Measurements from ENCODE around the gene UQCC3. TPM values are rescaled to one million over a fixed set of nuclear protein-coding genes. Genes with fewer than 3 reads are reported as not detected.

The UQCC3 gene
- total and polyA plus RNA-seq, 2 of the 4 experiments (the other 2 are of a cell fraction), result 5.7 to 9.7 TPM

GRCh38 chr11:62719302-62719978, 48.0 kb downstream of the UQCC3 start:
- H2AK9ac ChIP-seq (replicated peaks; ENCODE audit: low read depth, low read length, poor library complexity), result no peak overlapping the region
- H3K9ac ChIP-seq (ENCODE audit: low read depth, low read length), result no peak overlapping the region
- H3K18ac ChIP-seq (ENCODE audit: low read depth, low read length), result no peak overlapping the region
- ChIA-PET CTCF (no interaction called here), POLR2A (ENCODE audit: unreplicated experiment) (interaction anchor here (0.6 kb wide), 1 partner anchor 44 kb away, joined by 6 read pairs; no protein-coding TSS in a partner anchor)
- no peak overlapping the region for H3K4me3 ChIP-seq (ENCODE audit: insufficient read depth, low read depth, low read length)
- no peak overlapping the region for H2BK15ac ChIP-seq (ENCODE audit: low read depth, low read length)
- ATAC-seq (ENCODE audit: low read depth) (0 out of 2 replicates have a peak, but pooled peaks have one; percentile 10), DNase-seq (peak; percentile 25)
- H3K9me1 ChIP-seq (ENCODE audit: insufficient read depth, low read length), result peaks cover 8% of the 10 kb centered on the region; the same call in 1 of the 2 replicates
- no peak overlapping the region for H4K8ac ChIP-seq (ENCODE audit: low read depth in 2 of 2, low read length in 2 of 2)
- BruUV-seq (replicated peaks), result no TSS peak
- intact Hi-C loops (cut with micrococcal nuclease) (no loop called here), dilution Hi-C loops (cut with HindIII; ENCODE audit: low sequenced_read_pairs, unreplicated experiment) (no loop called here), in situ Hi-C loops (cut with MboI; ENCODE audit: low sequenced_read_pairs) (no loop called here)
- TF ChIP-seq NFE2L2 (IDR thresholded peaks at IDR 0.05; ENCODE audit: low read depth, low read length), result no peak
- no peak for TF ChIP-seq MXI1 (IDR thresholded peaks at IDR 0.05; ENCODE audit: borderline replicate concordance, low read depth, low read length)
- TF ChIP-seq RAD21 (IDR thresholded peaks at IDR 0.05; ENCODE audit: low read length), result no peak
- TF ChIP-seq CHD1 (IDR thresholded peaks at IDR 0.05; ENCODE audit: low read depth, low read length), result no peak
- TF ChIP-seq CTCF (conservative IDR thresholded peaks at IDR 0.05; ENCODE audit: low read depth, low read length), result no peak
- TF ChIP-seq BHLHE40 (IDR thresholded peaks at IDR 0.05; ENCODE audit: low read depth, low read length), result no peak
- TF ChIP-seq MAFK (IDR thresholded peaks at IDR 0.05; ENCODE audit: low read depth, low read length), result no peak
- H3K4me2 ChIP-seq (ENCODE audit: low read depth, low read length), result no peak overlapping the region
- H2BK5ac ChIP-seq (ENCODE audit: low read depth, low read length, poor library complexity, severe bottlenecking), result no peak overlapping the region
- no peak overlapping the region for H2AFZ ChIP-seq (replicated peaks; ENCODE audit: low read length, poor library complexity)
- H3K14ac ChIP-seq (replicated peaks; ENCODE audit: low read depth, low read length), result no peak overlapping the region
- no peak overlapping the region for H2BK20ac ChIP-seq (ENCODE audit: low read depth, low read length)
- H3K79me1 ChIP-seq (ENCODE audit: low read depth in 1 of 2, low read length in 2 of 2), result peaks cover 46 to 71% of the 10 kb centered on the region in 2 experiments
- no peak overlapping the region for H3K27ac ChIP-seq (ENCODE audit: insufficient read depth, low read length)
- H3K4ac ChIP-seq (ENCODE audit: low read depth, low read length), result no peak overlapping the region
- WGBS, 2 experiments (ENCODE audit: extremely low coverage in 2 of 2, insufficient read length in 1 of 2), result 100% methylated on average over 1 of the region's 2 CpGs; no CpG with 5 or more reads in 1 of the 2 experiments
- H4K5ac ChIP-seq (ENCODE audit: low read depth, low read length), result no peak overlapping the region
- no peaks in the 10 kb centered on the region for H3K9me3 ChIP-seq (ENCODE audit: control insufficient read depth, insufficient read depth, low read length)
- H3K56ac ChIP-seq (ENCODE audit: extremely low read depth, insufficient read depth, low read length), result no peak overlapping the region
- H4K20me1 ChIP-seq (ENCODE audit: insufficient read depth, low read length), result peaks cover 18% of the 10 kb centered on the region
- H4K91ac ChIP-seq (ENCODE audit: insufficient read depth, low read depth, low read length), result no peak overlapping the region
- no peak overlapping the region for H2AK5ac ChIP-seq (ENCODE audit: low read depth, low read length)
- H2BK120ac ChIP-seq (ENCODE audit: low read depth, low read length), result no peak overlapping the region
- peaks cover 4% of the 10 kb centered on the region; the same call in 1 of the 2 replicates for H3K4me1 ChIP-seq (ENCODE audit: control insufficient read depth, insufficient read depth, low read length)
- peaks cover 76% of the 10 kb centered on the region for H3K36me3 ChIP-seq (ENCODE audit: control insufficient read depth, insufficient read depth, low read length)
- H3K23ac ChIP-seq (ENCODE audit: low read depth, low read length), result no peak overlapping the region
- H3K27me3 ChIP-seq (ENCODE audit: control insufficient read depth, insufficient read depth, low read length), result no peaks in the 10 kb centered on the region

Data from IMR-90 (cell line).